NCI-H2196 (cell line): Measurements from ENCODE around the gene FIGN.

ENCODE experiments used
- DNase-seq: peaks from one replicate; lab custom pipeline; 2025; ENCODE audit not compliant: unreplicated experiment; lab: John Stamatoyannopoulos, UW

The FIGN gene

DNA sequence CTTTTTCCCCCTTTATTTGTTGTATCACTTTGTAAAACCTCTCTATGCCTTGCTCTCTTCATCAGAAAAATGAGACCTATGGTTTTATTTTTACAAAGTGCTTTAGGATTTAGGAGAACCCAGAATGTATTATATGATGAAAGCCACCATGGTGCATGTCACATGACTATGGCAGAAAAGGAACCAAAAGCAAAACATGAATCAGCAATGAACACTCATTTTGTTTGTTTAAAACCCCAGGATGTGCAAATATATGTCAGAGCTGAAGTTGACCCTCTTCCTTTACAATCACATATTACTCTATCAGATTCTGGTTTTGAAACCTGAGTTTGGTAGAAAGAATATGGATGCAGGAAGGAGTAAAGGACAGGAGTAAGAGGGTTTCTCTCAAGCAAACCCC lies 70.0 kb downstream of the FIGN start:
- DNase-seq = no peak

DNA sequence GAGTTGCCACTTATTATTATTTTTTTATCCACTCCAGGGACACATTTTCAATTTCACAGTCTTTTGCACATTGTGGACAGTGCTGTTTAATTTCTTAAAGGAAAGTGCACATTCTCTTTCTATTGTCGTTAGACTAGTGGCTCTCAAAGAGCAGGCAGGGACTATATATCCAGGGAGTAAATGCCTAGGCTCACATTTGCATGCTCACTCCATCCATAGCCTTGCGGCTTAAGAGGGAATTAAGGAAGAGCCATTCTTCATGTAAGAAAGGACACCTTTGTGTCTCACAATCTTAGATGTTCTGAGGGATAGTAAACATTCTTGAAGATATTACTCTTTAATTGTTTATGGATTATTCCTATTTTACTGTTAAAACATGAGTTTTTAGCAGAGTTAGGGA lies 70.8 kb downstream of the FIGN start:
- DNase-seq = no peak

DNA sequence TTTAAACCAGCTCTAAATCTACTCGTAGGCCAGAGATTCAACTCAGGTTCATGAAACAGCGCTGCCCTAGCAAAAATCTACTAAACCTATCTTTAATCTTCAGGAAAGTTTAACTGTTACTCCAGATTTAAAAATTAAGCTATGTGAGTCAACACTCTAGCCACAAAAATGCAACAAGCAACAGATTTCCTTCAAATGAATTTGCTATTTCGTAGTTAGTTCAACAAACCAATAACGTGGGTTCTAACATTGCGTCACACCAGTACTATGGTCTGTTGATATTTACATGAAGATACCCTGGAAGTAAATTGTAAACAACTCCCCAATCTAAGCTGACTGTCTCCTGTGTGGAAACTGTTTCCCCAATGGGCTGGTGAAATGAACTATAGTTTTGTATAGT lies 71.2 kb downstream of the FIGN start:
- DNase-seq = no peak

DNA sequence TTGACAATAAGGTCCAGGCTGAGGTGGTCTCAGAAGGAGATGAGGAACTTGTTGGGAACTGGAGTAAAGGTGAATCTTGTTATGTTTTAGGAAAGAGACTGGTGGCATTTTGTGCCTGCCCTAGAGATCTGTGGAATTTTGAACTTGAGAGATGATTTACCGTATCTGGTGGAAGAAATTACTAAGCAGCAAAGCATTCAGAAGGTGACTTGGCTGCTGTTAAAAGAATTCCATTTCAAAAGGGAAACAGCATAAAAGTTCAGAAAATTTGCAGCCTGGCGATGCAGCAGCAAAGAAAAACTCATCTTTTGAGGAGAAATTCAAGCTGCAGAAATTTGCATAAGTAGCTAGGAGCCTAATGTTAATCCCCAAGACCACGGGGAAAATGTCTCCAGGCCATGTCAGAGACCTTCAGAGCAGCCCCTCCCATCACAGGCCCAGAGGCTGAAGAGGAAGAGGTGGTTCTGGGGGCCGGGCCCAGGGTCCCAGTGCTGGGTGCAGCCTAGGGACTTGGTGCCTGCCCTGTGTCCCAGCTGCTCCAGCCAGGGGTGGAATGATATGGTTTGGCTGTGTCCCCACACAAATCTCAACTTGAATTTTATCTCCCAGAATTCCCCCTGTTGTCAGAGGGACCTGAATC lies 73.5 kb downstream of the FIGN start:
- no peak for DNase-seq

DNA sequence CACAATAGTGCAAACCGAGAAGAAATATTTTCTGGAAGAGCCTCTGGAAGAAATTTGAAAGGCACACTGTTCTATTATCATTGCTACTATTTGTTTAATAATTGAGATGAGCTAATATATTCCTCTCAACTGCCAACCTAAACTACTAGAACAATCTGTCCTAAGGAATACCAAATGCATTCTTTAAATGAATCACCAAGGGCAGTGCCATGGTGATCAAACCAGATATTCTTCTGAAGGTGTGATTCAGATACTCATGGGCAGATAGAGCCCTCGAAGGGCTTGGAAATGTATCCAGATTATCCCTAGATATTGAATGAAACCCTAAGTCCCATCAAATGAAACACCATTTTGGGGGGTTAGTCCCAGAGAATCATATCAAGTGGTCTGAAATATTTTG lies 76.6 kb downstream of the FIGN start:
- DNase-seq = no peak

DNA sequence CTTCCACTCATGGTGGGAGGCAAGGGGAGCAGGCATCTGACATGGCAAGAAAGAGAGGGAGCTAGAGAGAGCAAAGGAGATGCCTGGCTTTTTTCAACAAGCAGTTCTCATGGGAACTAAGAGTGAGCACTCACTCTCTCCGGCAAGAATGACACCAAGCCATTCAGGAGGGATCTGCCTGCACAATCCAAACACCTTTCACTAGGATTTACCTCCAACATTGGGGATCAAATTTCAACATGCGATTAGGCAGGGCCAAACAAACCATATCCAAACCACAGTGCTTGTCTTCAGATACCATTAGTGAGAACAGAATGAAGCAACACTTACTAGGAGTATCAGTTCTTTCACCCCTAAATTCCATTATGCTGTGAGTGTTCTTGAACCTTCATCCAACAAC lies 77.3 kb downstream of the FIGN start:
- DNase-seq = no peak

DNA sequence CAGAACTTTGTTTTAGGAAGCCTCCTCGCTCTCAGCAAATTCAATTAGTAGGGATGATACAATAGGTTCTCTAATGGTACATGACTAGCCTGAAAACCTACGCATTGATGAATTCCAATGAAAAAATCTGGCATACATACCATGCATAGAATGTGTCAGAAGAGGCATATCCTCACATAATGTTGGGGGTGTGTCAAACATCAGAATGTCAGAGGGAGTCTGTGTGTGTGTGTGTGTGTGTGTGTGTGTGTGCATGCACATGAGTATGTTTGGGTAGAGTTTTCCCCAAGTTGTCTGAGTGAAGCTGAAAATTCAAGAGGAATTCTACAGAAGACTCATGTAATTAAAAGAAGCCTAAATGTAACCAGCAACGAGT lies 78.5 kb downstream of the FIGN start:
- no peak for DNase-seq

DNA sequence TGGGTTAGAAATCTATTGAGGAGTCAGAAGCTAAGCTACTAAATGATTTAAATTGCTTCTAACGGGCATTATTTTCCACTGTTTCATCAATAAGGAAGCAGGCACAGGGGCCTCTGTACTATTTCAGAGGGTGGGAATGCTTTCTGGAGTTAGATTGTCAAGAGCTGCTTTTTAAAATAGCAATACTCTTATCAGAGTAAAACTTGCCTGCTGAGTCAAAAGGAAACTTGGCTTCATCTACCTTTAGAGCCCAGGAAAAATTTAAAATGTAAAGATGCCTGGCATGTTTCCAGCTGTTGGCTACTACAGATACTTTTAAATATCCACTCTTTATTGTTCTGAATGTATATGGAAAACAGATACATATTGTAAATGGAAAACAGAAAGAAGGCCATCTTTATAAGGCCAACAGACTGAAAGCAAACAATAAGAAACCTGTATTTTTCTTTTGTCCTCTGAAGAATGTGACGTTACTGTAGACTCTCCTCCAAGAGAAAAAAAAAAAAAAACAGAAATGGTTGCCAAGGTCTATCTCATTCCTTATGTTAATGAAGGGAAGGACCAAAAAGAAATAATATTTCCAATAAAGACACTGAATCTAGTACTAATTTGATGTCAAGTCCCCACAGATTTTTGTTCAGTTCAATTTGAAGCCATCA lies 79.1 kb downstream of the FIGN start:
- DNase-seq = no peak

DNA sequence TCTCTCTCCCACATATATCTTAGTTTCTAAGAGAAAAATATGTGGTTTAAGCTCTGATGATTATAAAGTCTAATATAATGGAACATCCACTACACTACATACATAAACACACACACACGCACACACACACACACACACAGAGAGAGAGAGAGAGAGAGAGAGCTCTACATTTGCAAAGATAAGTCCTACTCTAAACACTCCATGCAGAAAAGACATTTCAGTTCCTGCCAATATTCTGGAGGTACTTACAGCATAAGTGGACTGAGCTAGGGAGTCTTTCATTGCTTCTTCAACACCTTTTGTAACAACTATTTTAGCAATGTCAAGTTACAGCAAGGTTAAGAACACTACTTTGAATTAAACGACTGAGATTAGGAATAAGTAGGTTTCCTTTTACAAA lies 80.1 kb downstream of the FIGN start:
- no peak for DNase-seq

DNA sequence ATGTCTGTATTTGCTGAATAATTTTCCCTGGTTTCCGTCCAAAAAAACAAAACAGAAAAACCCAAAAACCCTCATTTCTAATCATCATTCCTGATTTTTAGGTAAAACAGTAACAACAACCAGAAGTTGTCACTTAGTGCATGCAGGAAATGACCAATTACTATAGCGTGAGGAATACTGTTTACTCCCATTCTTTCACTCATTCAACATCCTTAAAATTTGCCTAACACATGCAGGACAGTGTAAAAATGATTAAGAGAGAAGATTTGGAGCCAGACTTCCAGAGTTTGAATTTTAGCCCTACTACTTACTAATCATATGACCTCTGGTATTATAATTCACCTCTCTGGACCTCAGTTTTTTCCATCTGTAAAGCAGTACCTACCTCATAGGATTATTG lies 83.1 kb downstream of the FIGN start:
- no peak for DNase-seq

DNA sequence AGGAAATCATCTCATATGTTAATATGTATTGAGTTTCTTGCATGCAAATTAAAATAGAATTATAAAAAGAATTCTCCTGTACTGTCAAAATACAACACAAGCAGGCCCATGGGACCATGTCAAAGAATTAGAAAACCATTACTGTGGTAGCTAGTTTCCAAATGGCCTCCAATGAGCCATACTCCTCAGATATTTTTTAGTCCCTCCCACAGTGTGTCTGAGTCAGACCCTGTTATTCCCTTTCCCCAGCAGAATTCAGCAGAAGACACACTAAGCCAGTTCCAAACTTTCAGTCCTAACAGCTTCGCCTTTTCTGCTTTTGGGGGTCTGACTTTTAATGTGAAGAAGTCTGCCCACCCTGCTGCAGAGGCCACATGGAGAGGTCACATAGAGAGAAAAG lies 86.7 kb downstream of the FIGN start:
- DNase-seq = no peak

DNA sequence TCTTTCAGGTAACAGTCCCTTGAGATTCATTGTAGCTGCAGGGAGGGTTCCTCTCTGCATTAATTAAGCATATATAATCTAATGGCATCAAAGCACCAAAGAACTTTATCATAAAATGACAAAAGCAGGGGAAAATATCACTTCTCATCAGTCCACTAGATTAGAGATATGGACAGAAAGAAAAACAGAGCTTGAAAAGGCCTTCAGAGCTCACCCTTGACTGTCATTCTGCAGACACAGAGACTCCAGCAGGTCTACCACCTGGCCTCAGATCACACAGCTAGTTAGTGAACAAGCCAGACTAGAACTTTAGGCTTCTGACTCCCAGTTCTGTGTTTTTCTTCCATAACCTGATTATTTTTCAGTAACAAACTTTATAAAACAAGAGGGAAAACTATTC lies 88.5 kb downstream of the FIGN start:
- DNase-seq = no peak

DNA sequence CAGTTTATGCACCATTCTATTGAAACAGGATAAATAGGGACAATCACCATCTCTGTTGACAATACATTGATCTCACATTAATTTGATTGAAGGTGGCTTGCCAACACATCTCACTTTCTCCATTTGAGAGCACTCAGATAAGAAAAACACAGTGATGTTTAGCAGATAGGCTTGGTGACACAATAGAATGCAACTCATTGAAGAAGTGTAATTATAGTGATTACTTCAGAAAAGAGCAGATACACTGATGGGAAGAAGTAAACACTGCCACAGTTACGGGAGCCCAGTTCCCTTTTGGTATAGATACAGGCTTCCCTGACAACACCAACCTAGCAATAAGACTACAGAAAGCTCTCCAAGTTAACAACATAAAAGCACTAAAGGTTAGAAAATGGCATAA lies 89.1 kb downstream of the FIGN start:
- no peak for DNase-seq

DNA sequence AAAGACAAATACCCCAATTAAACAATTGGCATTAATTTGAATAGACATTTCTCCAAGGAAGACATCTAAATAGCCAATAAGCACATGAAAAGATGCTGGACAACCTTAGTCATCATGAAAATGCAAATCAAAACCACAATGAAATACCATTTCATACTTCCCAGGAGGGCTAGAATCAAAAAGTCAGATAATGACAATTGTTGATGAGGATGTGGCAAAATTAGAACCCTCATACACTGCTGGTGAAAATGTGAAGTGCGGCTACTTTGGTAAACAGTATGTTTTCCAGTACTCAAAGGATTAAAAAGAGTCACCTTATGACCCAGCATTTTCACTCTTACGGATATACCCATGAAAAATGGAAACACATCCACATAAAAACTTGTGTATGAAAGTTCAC lies 91.6 kb downstream of the FIGN start:
- no peak for DNase-seq

DNA sequence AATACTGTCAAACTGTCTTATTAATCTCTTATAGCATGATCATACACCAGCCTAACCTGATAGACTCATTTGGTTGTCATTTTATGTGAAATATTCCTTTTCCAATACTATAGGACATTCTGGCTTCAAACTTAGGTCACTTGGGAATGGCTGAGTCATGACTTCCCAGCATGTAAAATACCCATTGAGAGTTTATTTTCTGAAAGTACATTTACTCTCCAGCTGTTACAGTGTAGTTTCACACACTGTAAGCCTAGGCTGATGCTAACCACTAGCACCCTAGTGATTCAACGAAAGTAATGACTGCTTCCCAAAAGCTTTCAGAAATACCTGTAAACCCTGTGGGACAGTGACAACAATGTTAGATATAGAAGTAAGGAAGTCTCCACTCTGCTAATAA lies 93.8 kb downstream of the FIGN start:
- no peak for DNase-seq

DNA sequence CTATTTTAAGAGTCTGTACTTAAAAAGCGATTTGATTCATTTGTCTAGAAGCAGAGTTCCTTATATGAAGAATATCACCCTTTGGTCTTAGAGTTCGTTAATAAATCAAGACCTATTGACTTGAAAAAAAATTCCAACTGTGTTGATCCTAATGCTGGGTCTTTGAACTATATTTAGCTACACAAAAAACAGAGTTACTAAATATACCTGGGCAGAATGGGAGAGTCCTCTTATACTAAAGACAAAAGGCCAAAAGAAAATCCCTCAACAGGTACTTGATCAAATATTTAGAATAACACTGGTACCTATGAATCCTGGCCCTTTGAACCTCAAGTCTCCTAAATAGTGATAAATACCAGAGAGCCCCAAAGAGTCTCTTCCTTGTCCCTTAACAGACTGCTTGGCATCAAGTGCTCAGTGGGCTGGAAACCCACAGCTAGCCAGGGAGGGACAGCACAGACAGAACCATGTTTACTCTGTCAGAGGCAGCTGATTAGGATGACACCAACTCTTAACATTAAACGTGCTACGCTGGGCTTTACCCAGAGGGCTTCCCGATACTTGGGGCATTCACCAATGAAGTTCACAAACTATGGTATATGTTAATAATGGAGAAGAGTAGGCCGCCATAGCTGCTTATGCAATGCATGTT lies 95.1 kb downstream of the FIGN start:
- DNase-seq = no peak

DNA sequence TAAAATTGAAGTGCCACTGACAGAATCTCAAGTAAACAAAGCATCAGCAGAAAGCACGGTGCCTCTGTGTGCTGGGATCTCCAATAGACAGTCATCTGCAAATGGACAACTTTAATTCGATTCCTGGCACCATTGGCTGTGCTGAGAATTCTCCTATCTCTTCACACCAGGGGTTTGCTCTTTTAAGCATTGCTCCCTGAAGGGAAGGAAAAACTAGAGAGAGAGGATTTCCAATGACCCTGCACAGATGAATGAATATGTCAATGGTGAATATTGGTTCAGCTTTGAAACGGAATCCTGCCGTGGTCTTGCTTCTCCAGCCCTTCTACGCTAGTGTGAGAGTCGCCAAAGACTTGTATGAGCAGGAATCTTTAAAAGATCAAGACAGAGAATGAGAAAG lies 97.9 kb downstream of the FIGN start:
- DNase-seq = no peak

DNA sequence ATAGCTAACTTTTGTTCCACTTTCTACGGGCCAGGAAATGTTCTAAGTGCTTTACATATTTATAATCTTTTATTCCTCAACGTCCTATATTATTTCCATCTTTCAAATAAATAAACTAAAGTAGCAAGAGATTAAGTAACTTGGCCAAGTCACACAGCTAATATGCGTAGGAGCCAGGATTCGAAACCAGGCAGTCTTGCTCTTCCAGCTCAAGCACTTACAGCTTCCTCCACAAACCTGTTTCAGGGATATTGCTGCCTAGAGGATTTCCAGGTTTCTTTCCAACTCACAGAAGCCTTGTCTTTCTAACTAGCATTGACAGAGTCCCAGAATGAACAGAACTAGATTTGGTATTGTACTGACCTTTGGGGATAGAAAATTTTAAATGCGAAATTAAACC lies 102.5 kb downstream of the FIGN start:
- no peak for DNase-seq

DNA sequence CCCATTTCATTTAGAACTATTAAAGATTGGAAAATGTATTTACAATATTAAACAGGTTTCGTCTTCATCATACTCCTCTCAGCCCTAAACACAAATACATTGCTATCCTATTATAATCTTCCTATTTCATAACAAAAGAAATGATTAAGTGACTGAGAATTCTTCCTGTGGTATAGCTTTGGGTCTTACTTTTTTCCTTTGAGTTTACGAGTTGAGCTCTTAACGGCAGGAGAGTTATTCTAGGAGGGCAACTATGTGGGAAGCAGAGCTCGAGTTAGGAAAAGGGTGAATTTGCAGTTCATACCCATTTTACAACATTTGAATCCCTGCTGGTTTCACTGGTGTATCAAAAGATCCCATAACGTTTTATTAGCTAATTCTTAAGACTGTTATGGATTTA lies 105.0 kb downstream of the FIGN start:
- no peak for DNase-seq

DNA sequence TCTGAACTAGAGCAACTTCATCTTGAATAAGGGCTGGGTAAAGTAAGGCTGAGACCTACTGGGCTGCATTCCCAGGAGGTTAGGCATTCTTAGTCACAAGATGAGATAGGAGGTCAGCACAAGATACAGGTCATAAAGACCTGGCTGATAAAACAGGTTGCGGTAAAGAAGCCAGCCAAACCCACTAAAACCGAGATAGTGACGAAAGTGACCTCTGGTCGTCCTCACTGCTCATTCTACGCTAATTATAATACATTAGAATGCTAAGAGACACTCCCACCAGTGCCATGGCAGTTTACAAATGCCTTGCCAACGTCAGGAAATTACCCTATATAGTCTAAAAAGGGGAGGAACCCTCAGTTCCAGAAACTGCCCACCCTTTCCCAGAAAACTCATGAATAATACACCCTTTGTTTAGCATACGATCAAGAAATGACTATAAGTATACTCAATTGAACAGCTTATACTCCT lies 109.1 kb downstream of the FIGN start:
- DNase-seq = no peak

DNA sequence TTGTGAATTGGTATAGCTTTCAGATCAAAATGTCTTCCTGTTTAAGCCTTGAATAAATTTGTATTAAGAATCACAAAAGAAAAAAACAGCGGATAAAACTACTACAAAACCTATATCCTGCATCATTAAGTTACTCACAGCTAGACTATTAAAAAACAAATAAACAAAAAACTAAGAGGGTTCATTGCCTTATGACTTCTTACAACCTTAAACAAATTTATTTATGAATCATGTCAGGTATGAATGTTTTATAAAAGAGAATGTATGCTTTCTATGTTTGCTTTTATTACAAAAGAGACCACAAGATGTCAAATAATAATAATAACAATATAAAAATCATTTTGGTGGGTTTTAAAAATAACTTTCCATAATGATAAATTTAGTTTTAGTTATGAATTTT lies 109.6 kb downstream of the FIGN start:
- no peak for DNase-seq

DNA sequence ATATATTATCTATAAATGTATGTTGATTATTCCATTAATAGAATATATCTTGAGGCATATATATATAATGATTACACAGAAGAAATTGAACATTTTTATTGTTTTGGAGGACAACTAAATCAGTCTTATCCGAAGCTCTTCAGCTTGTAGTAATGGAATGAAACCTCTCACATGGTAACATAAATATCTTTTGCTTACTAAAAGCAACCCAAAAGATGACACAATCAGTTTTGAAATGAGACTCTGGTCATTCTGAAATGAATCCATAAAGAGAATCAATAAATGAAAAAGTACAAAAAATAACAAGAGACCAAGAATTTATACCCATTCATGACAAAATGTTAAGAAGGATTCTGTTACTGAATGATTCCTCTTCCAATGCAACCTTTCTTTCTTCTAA lies 110.2 kb downstream of the FIGN start:
- DNase-seq = no peak
